ENCODE data around the gene RCN2. TPM values are rescaled to one million over a fixed set of nuclear protein-coding genes. Genes with fewer than 3 reads are reported as not detected.
A peak's percentile ranks its signal among the peaks of the same experiment; 100 is the strongest.

The RCN2 gene
- total and polyA plus RNA-seq, 9 donors: 51.2 to 131 (median 105) TPM

GRCh38 chr15:77001966-77002365 is 70.4 kb downstream of the RCN2 start:
- H3K27ac ChIP-seq (ENCODE audit: low read length): no peak overlapping the region
- WGBS (ENCODE audit: insufficient coverage): 39% methylated on average over 2 of the region's 4 CpGs
- no peaks in the 10 kb centered on the region for H3K27me3 ChIP-seq (ENCODE audit: control insufficient read depth, insufficient read depth, low read length)
- H3K9me3 ChIP-seq (replicated peaks; ENCODE audit: control insufficient read depth, low read depth, low read length): no peaks in the 10 kb centered on the region
- no peaks in the 10 kb centered on the region for H3K36me3 ChIP-seq (ENCODE audit: control insufficient read depth, insufficient read depth, low read length)
- no peak overlapping the region for H3K4me3 ChIP-seq (ENCODE audit: low read length)
- peaks cover 3% of the 10 kb centered on the region for H3K4me1 ChIP-seq (ENCODE audit: control insufficient read depth, insufficient read depth, low read length)
- DNase-seq: no peak

GRCh38 chr15:77002436-77002835 is 70.9 kb downstream of the RCN2 start:
- DNase-seq: no peak
- H3K36me3 ChIP-seq (ENCODE audit: control insufficient read depth, insufficient read depth, low read length): no peaks in the 10 kb centered on the region
- 86% methylated on average over 4 of the region's 7 CpGs for WGBS (ENCODE audit: insufficient coverage)
- H3K4me3 ChIP-seq (ENCODE audit: low read length): no peak overlapping the region
- no peak overlapping the region for H3K27ac ChIP-seq (ENCODE audit: low read length)
- no peaks in the 10 kb centered on the region for H3K27me3 ChIP-seq (ENCODE audit: control insufficient read depth, insufficient read depth, low read length)
- H3K4me1 ChIP-seq (ENCODE audit: control insufficient read depth, insufficient read depth, low read length): peaks cover 3% of the 10 kb centered on the region
- H3K9me3 ChIP-seq (replicated peaks; ENCODE audit: control insufficient read depth, low read depth, low read length): no peaks in the 10 kb centered on the region

- H3K27me3 ChIP-seq (ENCODE audit: control insufficient read depth, insufficient read depth, low read length): no peaks in the 10 kb centered on the region
- peaks cover 3% of the 10 kb centered on the region for H3K4me1 ChIP-seq (ENCODE audit: control insufficient read depth, insufficient read depth, low read length)
- H3K9me3 ChIP-seq (replicated peaks; ENCODE audit: control insufficient read depth, low read depth, low read length): no peaks in the 10 kb centered on the region
- WGBS (ENCODE audit: insufficient coverage): 77% methylated on average over 6 of the region's 16 CpGs
- H3K4me3 ChIP-seq (ENCODE audit: low read length): no peak overlapping the region
- peak; percentile 68 for DNase-seq
- no peaks in the 10 kb centered on the region for H3K36me3 ChIP-seq (ENCODE audit: control insufficient read depth, insufficient read depth, low read length)
- no peak overlapping the region for H3K27ac ChIP-seq (ENCODE audit: low read length)
Observed at GRCh38 chr15:77002954-77003912, 71.7 kb downstream of the RCN2 start.

Other genes with a start within 250 kb of the RCN2 start
- 79.0 TPM for gene SCAPER, start 26.4 kb upstream of the RCN2 start, total RNA-seq
- 10 to 100 TPM; 61.5 to 83.1 (median 72.8) TPM for gene SCAPER, start 26.4 kb upstream of the RCN2 start, polyA plus RNA-seq (ENCODE audit: insufficient read depth in 1 of 8, insufficient read length in 8 of 8, low replicate concordance in 1 of 8)
- 2.3 TPM for gene PSTPIP1, start 63.4 kb downstream of the RCN2 start, total RNA-seq
- 1 to 10 TPM; 1.3 to 2.9 (median 2.5) TPM for gene PSTPIP1, start 63.4 kb downstream of the RCN2 start, polyA plus RNA-seq (ENCODE audit: insufficient read depth in 1 of 8, insufficient read length in 8 of 8, low replicate concordance in 1 of 8)
- 397 TPM for gene TSPAN3, start 139.4 kb downstream of the RCN2 start, total RNA-seq
- gene TSPAN3, start 139.4 kb downstream of the RCN2 start, polyA plus RNA-seq (ENCODE audit: insufficient read depth in 1 of 8, insufficient read length in 8 of 8, low replicate concordance in 1 of 8): 100 to 1,000 TPM; 343 to 425 (median 400) TPM